HPDE6-E6E7 (cell line): ENCODE data around the gene TMEM269.

Source experiments
- DNase-seq: peaks from one replicate; pipeline ENCODE4 v3.0.0; 2011; ENCODE audit warnings: missing footprints; ENCODE audit errors: extremely low spot score

Gene TMEM269

GRCh38 chr1:42784946-42785693, at the start of gene TMEM269:
TSS of gene TMEM269 (plus strand) at chr1:42784991. CDS start at chr1:42789894, 4,903 bp downstream.
- DNase-seq: no peak

GRCh38 chr1:42735056-42735455, 49.7 kb upstream of the TMEM269 start:
- no peak for DNase-seq

GRCh38 chr1:42735477-42736105, 49.2 kb upstream of the TMEM269 start:
- DNase-seq: peak; percentile 36

GRCh38 chr1:42736152-42736551, 48.6 kb upstream of the TMEM269 start:
- DNase-seq: peak; percentile 54

GRCh38 chr1:42736571-42737200, 48.1 kb upstream of the TMEM269 start:
- DNase-seq: no peak

- no peak for DNase-seq
Observed at GRCh38 chr1:42737257-42737656, 47.5 kb upstream of the TMEM269 start.

- DNase-seq: no peak
Observed at GRCh38 chr1:42737986-42738677, 46.7 kb upstream of the TMEM269 start.

GRCh38 chr1:42738678-42739226, 46.0 kb upstream of the TMEM269 start:
- no peak for DNase-seq

- DNase-seq: no peak
Observed at GRCh38 chr1:42739753-42740700, 44.8 kb upstream of the TMEM269 start, which contains the start of gene CLDN19. TSS of gene CLDN19 (minus strand) at chr1:42740236. CDS start at chr1:42740063, 173 bp downstream.

GRCh38 chr1:42740851-42741580, 43.8 kb upstream of the TMEM269 start:
- DNase-seq: no peak

GRCh38 chr1:42741706-42742105, 43.1 kb upstream of the TMEM269 start:
- DNase-seq: no peak

GRCh38 chr1:42742141-42742540, 42.6 kb upstream of the TMEM269 start:
- DNase-seq: no peak

- no peak for DNase-seq
Observed at GRCh38 chr1:42742617-42743316, 42.0 kb upstream of the TMEM269 start.

- peak; percentile 86 for DNase-seq
Observed at GRCh38 chr1:42743317-42744147, 41.3 kb upstream of the TMEM269 start.

GRCh38 chr1:42744148-42744413, 40.7 kb upstream of the TMEM269 start:
- no peak for DNase-seq

- DNase-seq: no peak
Observed at GRCh38 chr1:42745851-42746250, 38.9 kb upstream of the TMEM269 start.

- DNase-seq: no peak
Observed at GRCh38 chr1:42746436-42747105, 38.2 kb upstream of the TMEM269 start.

- no peak for DNase-seq
Observed at GRCh38 chr1:42747125-42747524, 37.7 kb upstream of the TMEM269 start.
